ENCODE results near the gene PAQR4. TPM values are rescaled to one million over a fixed set of nuclear protein-coding genes. Genes with fewer than 3 reads are reported as not detected.
"Not testable (repeated sequence)": the region's sequence is repeated elsewhere in the genome, so short reads cannot be mapped to it uniquely, and the experiment has no call there.

PAQR4 gene
- polyA plus RNA-seq (2012; ENCODE audit: missing spikeins): 9.3 TPM

DNA sequence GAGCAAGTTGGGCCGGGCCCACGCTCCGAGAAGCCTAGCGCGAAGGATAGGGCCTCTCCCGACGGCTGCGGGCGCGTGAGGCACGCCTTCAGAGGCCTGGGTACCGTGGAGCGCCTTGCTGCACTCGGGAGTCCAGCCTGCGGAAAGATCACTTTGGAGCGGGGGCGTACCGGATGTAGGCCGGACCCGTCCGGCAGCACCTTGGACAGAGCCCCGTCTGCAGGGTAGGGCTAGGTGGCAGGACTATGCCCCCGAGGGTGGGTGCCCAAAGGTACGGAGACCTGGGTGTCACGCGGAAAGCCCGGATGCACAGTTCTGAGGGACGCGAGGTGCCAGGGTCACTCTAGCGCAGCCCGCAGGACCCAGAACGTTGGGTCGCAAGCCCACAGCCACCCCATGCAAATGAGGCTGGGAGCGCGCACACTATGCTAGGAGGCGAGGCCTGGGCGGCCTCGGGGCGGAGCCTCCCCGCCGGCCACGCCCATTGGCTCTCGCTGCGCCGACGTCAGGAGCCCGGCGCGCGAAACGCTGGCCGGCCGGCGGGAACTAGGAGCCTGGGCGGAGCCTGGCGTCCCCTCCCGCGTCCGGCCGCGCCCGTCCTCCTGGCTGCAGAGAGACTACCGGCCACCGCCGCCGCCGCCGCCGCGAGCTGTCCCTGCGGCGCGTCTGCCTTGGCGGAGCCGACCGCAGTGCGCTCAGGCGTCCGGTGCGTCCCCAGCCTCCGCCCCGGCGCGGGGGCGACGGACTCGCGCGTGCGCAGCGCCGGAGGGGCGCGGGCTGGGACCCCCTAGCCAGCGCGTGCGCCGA, at the start of gene PAQR4:
TSS of gene PAQR4 (plus strand) at position 611 of the 807 bp plus-strand sequence. CDS start 327 bp downstream, outside the sequence.
- peak; percentile 100 for FAIRE-seq
- no peak; the same call in 1 of the 2 replicates for TF ChIP-seq POLR2AphosphoS5 (IDR thresholded peaks at IDR 0.05; ENCODE audit: low read depth, low read length)
- no peak for TF ChIP-seq TAF1 (IDR thresholded peaks at IDR 0.05; ENCODE audit: borderline replicate concordance, low read depth, low read length)
- no peak; the same call in 1 of the 2 replicates for TF ChIP-seq POLR2A (IDR thresholded peaks at IDR 0.05; ENCODE audit: low read depth, low read length)
- peak; percentile 97 for DNase-seq (ENCODE audit: insufficient read length)

DNA sequence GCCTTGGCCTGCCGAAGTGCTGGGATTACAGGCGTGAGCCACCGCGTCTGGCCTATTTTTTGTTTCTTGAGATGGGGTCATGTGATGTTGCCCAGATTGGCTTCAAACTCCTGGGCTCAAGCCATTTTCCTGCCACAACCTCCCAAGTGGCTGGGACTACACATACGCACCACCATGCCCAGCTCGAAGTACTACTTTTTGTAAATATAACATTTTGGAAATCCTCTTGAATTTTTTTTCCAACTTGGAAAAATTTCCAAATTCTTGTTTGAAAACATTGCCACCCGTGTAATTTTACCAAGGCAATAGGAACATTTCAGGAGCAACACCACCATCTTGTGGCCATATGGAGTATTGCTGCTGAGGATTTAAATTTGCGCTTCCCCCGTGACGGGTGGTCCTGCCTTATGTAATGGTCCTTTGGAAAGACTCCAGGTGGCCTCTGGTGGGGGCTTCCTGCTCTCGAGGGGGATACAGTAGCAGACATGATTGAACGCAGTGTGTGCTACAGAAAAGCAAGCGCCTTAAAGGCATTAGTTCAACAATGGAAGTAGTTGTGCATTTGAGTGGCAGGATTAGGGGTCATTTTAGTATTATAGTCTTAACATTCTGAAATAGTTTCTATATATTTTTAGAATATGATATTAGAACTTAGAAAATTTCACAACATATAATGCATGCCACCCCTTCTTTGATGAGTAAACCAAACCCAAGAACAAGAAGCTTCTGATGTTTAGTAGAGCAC, 49.5 kb upstream of the PAQR4 start:
- FAIRE-seq: peak; percentile 93
- TF ChIP-seq POLR2AphosphoS5 (IDR thresholded peaks at IDR 0.05; ENCODE audit: low read depth, low read length) (no peak), TAF1 (IDR thresholded peaks at IDR 0.05; ENCODE audit: borderline replicate concordance, low read depth, low read length) (no peak)
- DNase-seq (ENCODE audit: insufficient read length): no peak

DNA sequence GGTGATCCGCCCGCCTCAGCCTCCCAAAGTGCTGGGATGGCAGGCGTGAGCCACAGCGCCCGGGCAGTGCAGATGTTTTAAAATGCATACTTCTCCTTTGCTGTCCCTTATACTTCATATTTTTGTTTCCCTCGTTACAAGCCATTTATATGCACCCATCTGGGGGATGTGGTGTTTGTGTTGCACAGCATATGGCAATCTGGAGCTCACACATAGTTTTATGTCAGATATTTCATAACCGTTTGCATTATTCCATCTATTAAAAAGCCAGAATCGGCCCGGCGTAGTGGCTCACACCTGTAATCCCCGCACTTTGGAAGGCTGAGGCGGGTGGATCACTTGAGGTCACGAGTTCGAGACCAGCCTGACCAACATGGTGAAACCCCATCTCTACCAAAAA, 45.7 kb upstream of the PAQR4 start:
- DNase-seq (ENCODE audit: insufficient read length): no peak
- FAIRE-seq: no peak
- TF ChIP-seq POLR2AphosphoS5 (IDR thresholded peaks at IDR 0.05; ENCODE audit: low read depth, low read length) (no peak), TAF1 (IDR thresholded peaks at IDR 0.05; ENCODE audit: borderline replicate concordance, low read depth, low read length) (no peak), POLR2A (IDR thresholded peaks at IDR 0.05; ENCODE audit: low read depth, low read length) (no peak)

DNA sequence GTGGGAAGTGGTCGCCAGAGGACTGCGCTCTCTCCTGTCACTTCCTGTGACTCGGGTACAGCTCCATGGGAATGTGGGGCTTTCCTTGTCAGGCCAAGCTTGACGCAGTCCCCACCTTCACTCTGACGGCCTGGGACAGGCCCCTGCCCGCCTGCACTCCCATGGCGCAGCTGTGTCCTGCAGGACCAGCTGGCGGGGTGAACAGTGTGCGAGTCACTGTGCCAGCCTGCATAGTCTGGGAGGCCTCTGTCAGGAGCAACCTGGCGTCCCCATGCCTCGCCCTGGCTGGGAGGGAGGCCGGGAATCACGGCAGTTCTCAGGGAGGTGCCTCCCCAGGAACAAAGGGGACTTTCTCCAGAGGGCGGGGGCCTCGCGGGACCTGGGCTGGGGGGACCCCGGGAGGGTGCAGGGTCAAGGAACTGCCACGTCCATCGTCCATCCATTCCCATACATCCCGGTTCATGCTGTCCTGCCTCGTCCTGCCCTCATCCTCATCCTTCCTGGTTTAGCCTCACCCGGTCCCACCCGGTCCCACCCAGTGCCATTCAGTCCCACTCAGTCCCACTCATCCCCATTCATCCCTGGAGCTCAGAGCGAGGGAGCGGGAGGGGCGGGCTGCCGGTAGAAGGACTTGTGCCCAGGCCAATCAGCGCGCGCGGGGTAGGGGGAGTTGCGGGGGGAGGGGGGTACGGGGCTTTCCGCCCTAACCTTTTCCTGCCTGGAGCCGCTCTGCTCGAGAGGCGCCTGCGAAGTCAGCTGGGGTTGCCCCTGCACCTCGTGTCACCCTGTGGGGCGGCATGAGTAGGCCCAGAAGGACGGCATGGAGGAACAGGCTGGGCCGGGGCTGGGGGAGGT, 44.0 kb upstream of the PAQR4 start:
- FAIRE-seq (no peak), DNase-seq (ENCODE audit: insufficient read length) (no peak)
- TF ChIP-seq POLR2AphosphoS5 (IDR thresholded peaks at IDR 0.05; ENCODE audit: low read depth, low read length): no peak
- TF ChIP-seq TAF1 (IDR thresholded peaks at IDR 0.05; ENCODE audit: borderline replicate concordance, low read depth, low read length): no peak

DNA sequence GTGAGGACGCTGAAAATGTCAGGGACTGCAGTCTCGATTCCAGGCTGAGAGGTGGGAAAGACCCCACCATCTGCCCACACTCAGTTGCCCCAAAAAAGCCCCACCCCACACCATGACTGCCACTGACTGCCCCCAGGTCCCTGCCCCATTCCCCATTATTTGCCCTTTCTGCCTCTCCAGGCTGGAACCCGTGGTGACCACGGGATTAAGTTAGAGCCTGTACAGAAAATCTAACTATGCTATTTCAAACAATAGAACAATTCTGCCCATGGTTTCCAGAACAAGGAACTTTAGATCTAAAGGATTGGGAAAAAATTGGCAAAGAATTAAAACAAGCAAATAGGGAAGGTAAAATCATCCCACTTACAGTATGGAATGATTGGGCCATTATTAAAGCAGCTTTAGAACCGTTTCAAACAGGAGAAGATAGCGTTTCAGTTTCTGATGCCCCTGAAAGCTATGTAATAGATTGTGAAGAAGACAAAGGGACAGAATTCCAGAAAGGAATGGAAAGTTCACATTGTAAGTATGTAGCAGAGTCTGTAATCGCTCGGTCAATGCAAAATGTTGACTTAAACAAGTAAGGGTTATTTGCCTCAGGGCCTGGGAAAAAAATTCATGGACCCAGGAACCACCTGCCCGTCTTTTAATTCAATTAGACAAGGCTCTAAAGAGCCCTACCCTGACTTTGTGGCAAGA, 43.0 kb upstream of the PAQR4 start:
- FAIRE-seq: no peak
- no peak for TF ChIP-seq POLR2AphosphoS5 (IDR thresholded peaks at IDR 0.05; ENCODE audit: low read depth, low read length)
- TF ChIP-seq POLR2A (IDR thresholded peaks at IDR 0.05; ENCODE audit: low read depth, low read length): no peak
- no peak for TF ChIP-seq TAF1 (IDR thresholded peaks at IDR 0.05; ENCODE audit: borderline replicate concordance, low read depth, low read length)
- DNase-seq (ENCODE audit: insufficient read length): no peak

DNA sequence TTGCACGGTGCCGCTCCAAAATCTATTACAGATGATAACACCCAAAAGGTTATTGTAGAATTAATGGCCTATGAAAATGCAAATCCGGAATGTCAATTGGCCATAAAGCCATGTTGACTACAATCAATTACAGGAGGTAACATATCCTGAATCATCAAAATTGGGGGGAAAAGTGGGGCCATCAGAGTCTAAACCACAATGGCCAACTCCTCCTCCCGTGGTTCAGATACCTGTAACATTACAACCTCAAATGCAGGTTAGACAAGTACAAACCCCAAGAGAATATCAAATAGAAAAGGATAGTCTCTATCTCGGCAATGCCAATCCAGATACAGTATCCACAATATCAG, 42.5 kb upstream of the PAQR4 start:
- FAIRE-seq (peak; percentile 21), DNase-seq (ENCODE audit: insufficient read length) (no peak)
- TF ChIP-seq TAF1 (IDR thresholded peaks at IDR 0.05; ENCODE audit: borderline replicate concordance, low read depth, low read length): no peak

DNA sequence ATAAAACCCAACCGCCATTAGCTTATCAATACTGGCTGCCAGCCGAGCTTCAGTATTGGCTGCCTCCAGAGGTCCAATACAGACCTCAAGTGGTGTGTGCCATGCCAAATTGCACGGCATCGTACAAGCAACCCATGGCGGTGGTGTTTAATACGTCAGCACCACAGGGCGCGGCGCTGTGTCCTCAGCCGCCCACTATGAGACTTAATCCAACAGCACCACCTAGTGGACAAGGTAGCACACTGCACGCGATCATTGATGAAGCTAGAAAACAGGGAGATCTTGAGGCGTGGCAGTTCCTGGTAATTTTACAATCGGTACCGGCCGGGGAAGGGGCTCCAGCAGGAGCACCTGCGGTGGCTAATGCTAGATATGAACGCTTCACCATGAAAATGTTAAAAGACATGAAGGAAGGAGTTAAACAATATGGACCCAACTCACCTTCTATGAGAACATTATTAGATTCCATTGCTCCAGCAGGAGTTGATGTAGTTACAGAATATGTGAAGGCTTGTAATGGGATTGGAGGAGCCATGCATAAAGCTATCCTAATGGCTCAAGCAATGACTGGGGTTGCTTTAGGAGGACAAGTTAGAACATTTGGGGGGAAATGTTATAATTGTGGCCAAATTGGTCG, 42.0 kb upstream of the PAQR4 start:
- FAIRE-seq (peak; percentile 99), DNase-seq (ENCODE audit: insufficient read length) (peak; percentile 48)
- TF ChIP-seq POLR2AphosphoS5 (IDR thresholded peaks at IDR 0.05; ENCODE audit: low read depth, low read length): no peak
- TF ChIP-seq TAF1 (IDR thresholded peaks at IDR 0.05; ENCODE audit: borderline replicate concordance, low read depth, low read length): no peak
- TF ChIP-seq POLR2A (IDR thresholded peaks at IDR 0.05; ENCODE audit: low read depth, low read length): no peak

DNA sequence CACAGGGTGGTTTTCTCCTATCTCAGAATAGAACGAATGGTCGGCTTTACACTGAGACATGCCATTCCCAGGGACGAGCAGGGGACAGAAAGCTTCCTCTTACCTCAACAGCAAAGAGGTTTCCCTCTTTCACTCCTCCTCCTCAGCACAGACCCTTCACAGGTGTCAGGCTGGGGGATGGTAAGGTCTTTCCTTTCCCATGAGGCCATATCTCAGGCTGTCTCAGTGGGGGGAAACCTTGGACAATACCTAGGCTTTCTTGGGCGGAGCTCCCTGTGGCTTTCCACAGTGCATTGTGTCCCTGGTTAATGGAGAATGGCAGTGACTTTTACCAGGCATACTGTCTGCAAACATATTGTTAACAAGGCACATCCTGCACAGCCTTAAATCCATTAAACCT, 41.0 kb upstream of the PAQR4 start:
- not testable (repeated sequence) for DNase-seq (ENCODE audit: insufficient read length); FAIRE-seq

DNA sequence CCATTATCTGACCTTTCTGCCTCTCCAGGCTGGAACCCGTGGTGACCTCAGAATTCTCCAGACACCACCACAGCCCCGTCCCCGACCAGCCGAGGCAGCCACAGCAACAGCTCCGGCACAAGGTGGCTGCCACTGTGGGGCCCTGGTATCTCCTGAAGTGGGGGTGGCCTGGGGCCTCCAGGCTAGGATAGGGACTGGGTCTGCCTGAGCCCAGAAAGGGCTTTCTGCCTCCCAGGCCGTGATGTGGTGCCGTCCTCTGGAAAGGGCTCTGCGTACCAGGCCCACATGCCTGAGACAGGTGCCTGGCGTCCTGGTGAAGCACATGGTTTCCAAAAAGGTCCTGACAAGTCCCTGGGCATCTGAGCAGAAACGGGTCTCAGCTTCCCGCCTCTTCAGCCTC, 40.4 kb upstream of the PAQR4 start:
- TF ChIP-seq TAF1 (IDR thresholded peaks at IDR 0.05; ENCODE audit: borderline replicate concordance, low read depth, low read length) (no peak), POLR2AphosphoS5 (IDR thresholded peaks at IDR 0.05; ENCODE audit: low read depth, low read length) (no peak)
- FAIRE-seq (no peak), DNase-seq (ENCODE audit: insufficient read length) (no peak)

DNA sequence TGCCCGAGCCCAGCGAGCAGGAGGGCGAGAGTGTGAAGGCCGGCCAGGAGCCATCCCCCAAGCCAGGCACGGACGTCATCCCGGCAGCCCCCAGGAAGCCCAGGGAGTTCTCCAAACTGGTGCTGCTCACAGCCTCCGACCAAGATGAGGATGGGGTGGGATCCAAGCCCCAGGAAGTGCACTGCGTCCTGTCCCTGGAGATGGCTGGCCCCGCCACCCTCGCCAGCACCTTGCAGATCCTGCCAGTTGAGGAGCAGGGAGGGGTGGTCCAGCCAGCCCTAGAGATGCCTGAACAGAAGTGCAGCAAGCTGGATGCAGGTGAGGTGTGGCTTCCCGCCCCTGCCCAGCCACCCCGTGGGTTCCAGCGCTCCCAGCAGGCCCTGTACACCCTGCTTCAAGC, 39.5 kb upstream of the PAQR4 start:
- no peak for DNase-seq (ENCODE audit: insufficient read length)
- no peak for TF ChIP-seq POLR2A (IDR thresholded peaks at IDR 0.05; ENCODE audit: low read depth, low read length)
- no peak for TF ChIP-seq TAF1 (IDR thresholded peaks at IDR 0.05; ENCODE audit: borderline replicate concordance, low read depth, low read length)
- no peak for TF ChIP-seq POLR2AphosphoS5 (IDR thresholded peaks at IDR 0.05; ENCODE audit: low read depth, low read length)
- no peak for FAIRE-seq

DNA sequence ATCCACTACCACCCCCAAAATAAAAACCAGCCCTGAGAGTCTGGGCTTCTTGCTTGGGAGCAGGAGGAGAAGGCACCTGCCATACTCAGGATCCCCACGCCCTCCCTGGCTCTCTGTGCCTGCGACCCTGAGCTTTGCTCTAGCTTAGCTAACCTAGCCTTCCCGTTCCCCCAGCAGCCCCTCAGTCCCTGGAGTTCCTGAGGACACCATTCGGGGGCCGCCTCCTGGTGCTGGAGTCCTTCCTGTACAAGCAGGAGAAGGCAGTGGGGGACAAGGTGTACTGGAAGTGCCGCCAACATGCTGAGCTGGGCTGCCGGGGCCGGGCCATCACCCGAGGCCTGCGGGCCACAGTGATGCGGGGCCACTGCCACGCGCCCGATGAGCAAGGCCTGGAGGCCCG, 38.9 kb upstream of the PAQR4 start:
- FAIRE-seq (no peak), DNase-seq (ENCODE audit: insufficient read length) (no peak)
- TF ChIP-seq TAF1 (IDR thresholded peaks at IDR 0.05; ENCODE audit: borderline replicate concordance, low read depth, low read length): no peak
- TF ChIP-seq POLR2AphosphoS5 (IDR thresholded peaks at IDR 0.05; ENCODE audit: low read depth, low read length): no peak
- no peak for TF ChIP-seq POLR2A (IDR thresholded peaks at IDR 0.05; ENCODE audit: low read depth, low read length)

DNA sequence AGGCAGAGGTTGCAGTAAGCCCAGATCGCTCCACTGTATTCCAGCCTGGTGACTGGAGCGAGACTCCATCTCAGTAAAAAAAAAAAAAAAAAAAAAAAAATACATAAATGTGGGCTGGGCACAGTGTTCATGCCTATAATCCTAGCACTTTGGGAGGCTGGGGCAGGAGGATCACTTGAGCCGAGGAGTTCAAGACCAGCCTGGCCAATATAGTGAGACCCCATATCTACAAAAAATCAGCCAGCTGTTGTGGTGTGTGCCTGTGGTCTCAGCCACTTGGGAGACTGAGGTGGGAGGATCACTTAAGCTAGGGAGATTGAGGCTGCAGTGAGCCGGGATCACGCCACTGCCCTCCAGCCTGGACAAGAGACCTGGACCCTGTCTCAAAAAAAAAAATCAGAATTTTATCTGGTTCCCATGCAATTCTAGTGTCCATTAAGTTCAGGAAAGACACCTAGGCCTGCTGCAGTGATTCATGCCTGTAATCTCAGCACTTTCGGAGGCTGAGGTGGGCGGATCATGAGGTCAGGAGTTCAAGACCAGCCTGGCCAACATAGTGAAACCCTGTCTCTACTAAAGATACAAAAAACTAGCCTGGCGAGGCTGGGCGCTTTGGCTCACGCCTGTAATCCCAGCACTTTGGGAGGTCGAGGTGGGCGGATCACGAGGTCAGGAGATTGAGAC, 37.8 kb upstream of the PAQR4 start:
- not testable (repeated sequence) for DNase-seq (ENCODE audit: insufficient read length); FAIRE-seq
